NB4 (cell line): ENCODE data around the gene EIF4A2.

ENCODE experiments used
- POLR2A ChIP-seq: IDR thresholded peaks from 2 replicates; pipeline ENCODE4 v1.6.1; 2011; ENCODE audit warnings: mild to moderate bottlenecking; ENCODE audit not compliant: insufficient read length; ENCODE audit errors: extremely low read depth
- TF ChIP-seq, protein P1 (sequence below): IDR thresholded peaks from one replicate; pipeline ENCODE4 v1.5.1; 2012; ENCODE audit warnings: low read depth, low read length

DNA sequence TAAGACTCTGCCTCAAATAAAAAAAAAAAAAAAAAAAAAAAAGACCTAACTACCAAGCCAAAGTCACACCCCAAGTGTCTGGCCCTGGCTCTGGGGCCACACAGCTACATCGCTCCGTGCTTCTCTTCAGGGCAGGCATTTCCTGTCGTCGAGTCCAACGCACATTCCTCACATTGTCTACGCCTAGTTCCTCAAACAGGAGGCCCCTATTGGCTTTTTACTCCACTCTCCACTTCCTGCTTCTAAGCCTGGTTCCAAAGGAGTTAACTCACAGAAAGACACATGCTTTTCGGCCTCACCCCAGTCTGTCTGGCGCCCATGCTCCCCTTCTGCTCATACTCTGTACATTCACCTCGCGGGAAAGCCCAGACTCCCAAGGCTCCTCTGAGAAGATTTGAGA, 37.4 kb upstream of the EIF4A2 start:
- TF ChIP-seq POLR2A: no peak
- TF ChIP-seq, protein P1, sequence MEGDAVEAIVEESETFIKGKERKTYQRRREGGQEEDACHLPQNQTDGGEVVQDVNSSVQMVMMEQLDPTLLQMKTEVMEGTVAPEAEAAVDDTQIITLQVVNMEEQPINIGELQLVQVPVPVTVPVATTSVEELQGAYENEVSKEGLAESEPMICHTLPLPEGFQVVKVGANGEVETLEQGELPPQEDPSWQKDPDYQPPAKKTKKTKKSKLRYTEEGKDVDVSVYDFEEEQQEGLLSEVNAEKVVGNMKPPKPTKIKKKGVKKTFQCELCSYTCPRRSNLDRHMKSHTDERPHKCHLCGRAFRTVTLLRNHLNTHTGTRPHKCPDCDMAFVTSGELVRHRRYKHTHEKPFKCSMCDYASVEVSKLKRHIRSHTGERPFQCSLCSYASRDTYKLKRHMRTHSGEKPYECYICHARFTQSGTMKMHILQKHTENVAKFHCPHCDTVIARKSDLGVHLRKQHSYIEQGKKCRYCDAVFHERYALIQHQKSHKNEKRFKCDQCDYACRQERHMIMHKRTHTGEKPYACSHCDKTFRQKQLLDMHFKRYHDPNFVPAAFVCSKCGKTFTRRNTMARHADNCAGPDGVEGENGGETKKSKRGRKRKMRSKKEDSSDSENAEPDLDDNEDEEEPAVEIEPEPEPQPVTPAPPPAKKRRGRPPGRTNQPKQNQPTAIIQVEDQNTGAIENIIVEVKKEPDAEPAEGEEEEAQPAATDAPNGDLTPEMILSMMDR: no peak
